ENCODE data around the gene USP3.

DNA sequence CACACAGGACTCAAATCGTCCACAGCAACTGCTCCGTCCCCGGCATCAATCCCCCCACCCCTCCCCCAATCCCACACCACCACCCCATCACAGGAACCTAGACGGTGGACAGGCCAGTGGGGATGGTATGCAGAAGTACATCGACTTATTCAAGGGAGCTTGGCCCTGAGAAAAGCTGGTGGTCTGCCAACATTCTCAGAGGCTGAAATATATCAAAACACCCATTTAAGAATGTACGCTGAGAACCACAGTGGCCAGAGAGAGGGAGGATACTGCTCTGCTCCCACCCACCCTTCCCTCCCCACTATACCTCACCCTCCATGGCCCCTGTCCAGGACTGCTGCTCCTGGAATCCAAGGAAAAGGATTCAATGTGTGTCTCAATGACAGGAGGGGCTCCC, 12.4 kb upstream of the USP3 start:
- TF ChIP-seq EP300 (IDR thresholded peaks at IDR 0.05; ENCODE audit: low read depth) (no peak), POLR2A (IDR thresholded peaks at IDR 0.05) (no peak), POLR2AphosphoS5 (IDR thresholded peaks at IDR 0.05) (no peak)

Data from transverse colon (tissue), 3 donors.